Peyer's patch (tissue), 4 donors: ENCODE data around the gene OCRL. TPM values are rescaled to one million over a fixed set of nuclear protein-coding genes. Genes with fewer than 3 reads are reported as not detected.

ENCODE experiments used
- DNase-seq, 3 donors: peaks; one replicate each; pipeline ENCODE4 v3.0.0-alpha.2; 2017 to 2019
- H3K27ac ChIP-seq, 4 donors: fragments of 200-600 bp; sonication (generic); one replicate each; pipeline ENCODE4 v1.5.1; 2016 to 2019
- H3K27me3 ChIP-seq, 2 donors: fragments of 200-600 bp; sonication (generic); one replicate each; pipeline ENCODE4 v1.5.1; 2019
- H3K36me3 ChIP-seq, 3 donors: fragments of 200-600 bp; sonication (generic); one replicate each; pipeline ENCODE4 v1.5.1; 2016 to 2019
- H3K4me1 ChIP-seq, 4 donors: fragments of 200-600 bp; sonication (generic); one replicate each; pipeline ENCODE4 v1.5.1; 2016 to 2019
- H3K4me3 ChIP-seq, 4 donors: fragments of 200-600 bp; sonication (generic); 1 replicate in 3 of 4; 2 replicates in 1 of 4; pipeline ENCODE4 v1.5.1; 2016 to 2019; ENCODE audit warnings: mild to moderate bottlenecking in 1 of 4
- H3K9me3 ChIP-seq, 4 donors: fragments of 200-600 bp; sonication (generic); one replicate each; pipeline ENCODE4 v1.5.1; 2016 to 2019; ENCODE audit warnings: mild to moderate bottlenecking in 1 of 4
- POLR2A ChIP-seq, 2 donors: fragments of 450-650 bp; IDR thresholded peaks; one replicate each; pipeline ENCODE4 v1.5.1; 2017; ENCODE audit warnings: antibody characterized with exemption in 2 of 2, mild to moderate bottlenecking in 2 of 2, moderate library complexity in 2 of 2
- total RNA-seq, 4 donors: library from RNA; depleted of rRNA; stranded (reverse); fragments of >200 nt; gene quantifications; one replicate each; pipeline ENCODE4 v1.1.0, GENCODE V29; 2016
- TF ChIP-seq, protein P1 (sequence below), 6 experiments: fragments of 450-650 bp in 4 of 6; fragments of 200-600 bp in 2 of 6; sonication (generic) in 1 of 6; IDR thresholded peaks; one replicate each; pipeline ENCODE4 v1.5.1; 2017 to 2019; ENCODE audit warnings: antibody characterized with exemption in 6 of 6, mild to moderate bottlenecking in 3 of 6, moderate library complexity in 1 of 6

OCRL gene
- total RNA-seq, 4 donors from 2014 or later = 19.4 to 33.2 (median 24.5) TPM

DNA sequence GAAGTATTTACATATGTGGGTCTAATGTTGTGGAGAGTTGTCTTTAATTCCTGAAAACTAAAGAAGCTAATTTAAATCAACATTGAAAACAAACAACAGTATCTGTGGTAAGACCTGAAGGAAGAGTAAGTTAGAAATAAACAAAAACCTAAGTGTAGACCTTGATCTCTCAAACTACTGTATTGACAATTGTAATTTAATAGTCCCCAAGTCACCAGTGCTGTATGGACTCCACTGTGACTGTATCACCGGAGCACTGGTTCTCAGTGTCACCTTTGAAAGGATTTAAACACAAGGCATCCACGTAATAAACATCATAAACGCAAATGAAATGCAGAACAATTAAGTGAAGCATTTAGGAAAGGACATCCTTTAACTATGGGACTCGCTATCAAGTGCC, 46.4 kb downstream of the OCRL start:
- H3K27ac ChIP-seq = no peak overlapping the region
- no peaks in the 10 kb centered on the region for H3K9me3 ChIP-seq
- no peak for DNase-seq
- peaks cover 0 to 29% (median 0%) of the 10 kb centered on the region in 3 donors for H3K36me3 ChIP-seq
- no peak for TF ChIP-seq POLR2A (IDR thresholded peaks at IDR 0.05)
- TF ChIP-seq, protein P1, sequence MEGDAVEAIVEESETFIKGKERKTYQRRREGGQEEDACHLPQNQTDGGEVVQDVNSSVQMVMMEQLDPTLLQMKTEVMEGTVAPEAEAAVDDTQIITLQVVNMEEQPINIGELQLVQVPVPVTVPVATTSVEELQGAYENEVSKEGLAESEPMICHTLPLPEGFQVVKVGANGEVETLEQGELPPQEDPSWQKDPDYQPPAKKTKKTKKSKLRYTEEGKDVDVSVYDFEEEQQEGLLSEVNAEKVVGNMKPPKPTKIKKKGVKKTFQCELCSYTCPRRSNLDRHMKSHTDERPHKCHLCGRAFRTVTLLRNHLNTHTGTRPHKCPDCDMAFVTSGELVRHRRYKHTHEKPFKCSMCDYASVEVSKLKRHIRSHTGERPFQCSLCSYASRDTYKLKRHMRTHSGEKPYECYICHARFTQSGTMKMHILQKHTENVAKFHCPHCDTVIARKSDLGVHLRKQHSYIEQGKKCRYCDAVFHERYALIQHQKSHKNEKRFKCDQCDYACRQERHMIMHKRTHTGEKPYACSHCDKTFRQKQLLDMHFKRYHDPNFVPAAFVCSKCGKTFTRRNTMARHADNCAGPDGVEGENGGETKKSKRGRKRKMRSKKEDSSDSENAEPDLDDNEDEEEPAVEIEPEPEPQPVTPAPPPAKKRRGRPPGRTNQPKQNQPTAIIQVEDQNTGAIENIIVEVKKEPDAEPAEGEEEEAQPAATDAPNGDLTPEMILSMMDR (IDR thresholded peaks at IDR 0.05) = no peak
- H3K27me3 ChIP-seq = no peaks in the 10 kb centered on the region
- no peak overlapping the region for H3K4me3 ChIP-seq
- H3K4me1 ChIP-seq = no peaks in the 10 kb centered on the region

DNA sequence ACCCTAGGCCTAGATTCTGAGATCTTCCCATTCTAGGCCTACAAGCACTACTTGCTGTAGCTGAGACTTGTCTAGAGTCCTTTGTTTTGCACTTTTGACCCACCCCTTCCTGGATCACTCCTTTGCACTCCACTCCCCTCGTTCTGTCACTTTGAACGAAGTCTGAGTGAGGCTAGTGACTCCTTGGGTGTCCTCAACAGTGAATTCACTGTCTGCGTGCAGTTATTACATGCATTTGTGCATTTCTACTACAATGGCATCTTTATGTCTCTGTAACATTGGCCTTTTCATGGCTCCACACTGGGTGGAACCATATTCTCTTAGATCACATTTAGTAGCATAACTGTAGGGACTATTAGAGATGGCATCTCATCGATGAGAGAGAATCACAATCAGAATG, 50.5 kb downstream of the OCRL start:
- DNase-seq = no peak

GRCh38 chrX:129593137-129593536, 53.1 kb downstream of the OCRL start:
- H3K27ac ChIP-seq = no peak overlapping the region
- H3K4me1 ChIP-seq = no peaks in the 10 kb centered on the region
- H3K9me3 ChIP-seq = no peaks in the 10 kb centered on the region
- no peaks in the 10 kb centered on the region for H3K27me3 ChIP-seq
- H3K4me3 ChIP-seq = no peak overlapping the region
- H3K36me3 ChIP-seq = peaks cover 0 to 17% (median 0%) of the 10 kb centered on the region in 3 donors
- TF ChIP-seq, protein P1 (IDR thresholded peaks at IDR 0.05) = no peak
- no peak for TF ChIP-seq POLR2A (IDR thresholded peaks at IDR 0.05)
- DNase-seq = no peak

More for the DNA sequence above, 50.5 kb downstream of the OCRL start:
- Histone ChIP-seq H3K4me3 (no peak overlapping the region), H3K27me3 (no peaks in the 10 kb centered on the region), H3K36me3 (peaks cover 0 to 29% (median 0%) of the 10 kb centered on the region in 3 donors), H3K27ac (no peak overlapping the region), H3K9me3 (no peaks in the 10 kb centered on the region), H3K4me1 (no peaks in the 10 kb centered on the region)
- TF ChIP-seq, protein P1 (IDR thresholded peaks at IDR 0.05) = no peak
- TF ChIP-seq POLR2A (IDR thresholded peaks at IDR 0.05) = no peak

DNA sequence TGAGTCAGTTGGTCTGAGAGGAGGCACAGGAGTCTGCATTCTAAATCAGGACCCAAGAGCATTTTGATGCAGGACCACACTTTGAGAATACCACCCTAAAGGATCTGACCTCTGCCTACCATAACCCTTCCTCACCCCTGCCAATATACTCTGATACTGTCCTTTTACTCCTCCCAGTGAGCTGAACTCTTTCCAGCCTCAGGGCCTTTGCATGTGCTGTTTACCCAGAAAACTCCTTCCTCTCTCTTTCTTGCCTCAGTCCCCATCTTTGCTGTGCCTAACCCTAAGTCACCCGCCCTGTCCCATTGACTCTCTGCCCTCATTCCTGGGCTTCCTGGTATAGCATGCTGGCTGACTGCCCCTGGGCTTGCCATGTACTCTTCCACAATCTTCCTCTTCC, 54.7 kb downstream of the OCRL start:
- no peaks in the 10 kb centered on the region for H3K4me1 ChIP-seq
- peaks cover 0 to 10% (median 0%) of the 10 kb centered on the region in 3 donors for H3K36me3 ChIP-seq
- no peak for TF ChIP-seq POLR2A (IDR thresholded peaks at IDR 0.05)
- TF ChIP-seq, protein P1 (IDR thresholded peaks at IDR 0.05) = no peak
- DNase-seq = no peak
- no peaks in the 10 kb centered on the region for H3K27me3 ChIP-seq
- H3K9me3 ChIP-seq = no peaks in the 10 kb centered on the region
- no peak overlapping the region for H3K4me3 ChIP-seq
- H3K27ac ChIP-seq = no peak overlapping the region

GRCh38 chrX:129596077-129596476, 56.0 kb downstream of the OCRL start:
- H3K4me1 ChIP-seq = no peaks in the 10 kb centered on the region
- DNase-seq = no peak
- H3K36me3 ChIP-seq = no peaks in the 10 kb centered on the region
- no peaks in the 10 kb centered on the region for H3K9me3 ChIP-seq
- no peaks in the 10 kb centered on the region for H3K27me3 ChIP-seq
- H3K27ac ChIP-seq = no peak overlapping the region
- H3K4me3 ChIP-seq = no peak overlapping the region
- TF ChIP-seq POLR2A (IDR thresholded peaks at IDR 0.05) = no peak
- TF ChIP-seq, protein P1 (IDR thresholded peaks at IDR 0.05) = no peak

- no peaks in the 10 kb centered on the region for H3K36me3 ChIP-seq
- H3K27me3 ChIP-seq = no peaks in the 10 kb centered on the region
- TF ChIP-seq, protein P1 (IDR thresholded peaks at IDR 0.05) = no peak
- no peak for TF ChIP-seq POLR2A (IDR thresholded peaks at IDR 0.05)
- H3K4me3 ChIP-seq = no peak overlapping the region
- H3K4me1 ChIP-seq = no peaks in the 10 kb centered on the region
- H3K9me3 ChIP-seq = no peaks in the 10 kb centered on the region
- no peak for DNase-seq
- H3K27ac ChIP-seq = no peak overlapping the region
These were observed 57.8 kb downstream of the OCRL start for GRCh38 chrX:129597905-129598304.
